Transverse colon (tissue), 4 donors: ENCODE data around the gene TMEM150C.

Source experiments
- POLR2A ChIP-seq: fragments of 450-650 bp; IDR thresholded peaks from one replicate; pipeline ENCODE4 v1.6.1; 2016; ENCODE audit warnings: antibody characterized with exemption, mild to moderate bottlenecking, moderate library complexity
- POLR2AphosphoS5 ChIP-seq, 3 donors: sonication (generic); formaldehyde crosslinking; IDR thresholded peaks; one replicate each; pipeline ENCODE4 v1.6.1; 2016; ENCODE audit warnings: antibody characterized with exemption in 3 of 3
- TF ChIP-seq, protein P1 (sequence below), 5 experiments: fragments of 200-600 bp in 3 of 5; fragments of 450-650 bp in 2 of 5; sonication (generic) in 3 of 5; IDR thresholded peaks; 1 replicate in 2 of 5; 2 replicates in 3 of 5; pipeline ENCODE4 v1.5.1; 2016 to 2017; ENCODE audit warnings: antibody characterized with exemption in 5 of 5, inconsistent platforms in 3 of 5, mild to moderate bottlenecking in 2 of 5, moderate library complexity in 1 of 5

DNA sequence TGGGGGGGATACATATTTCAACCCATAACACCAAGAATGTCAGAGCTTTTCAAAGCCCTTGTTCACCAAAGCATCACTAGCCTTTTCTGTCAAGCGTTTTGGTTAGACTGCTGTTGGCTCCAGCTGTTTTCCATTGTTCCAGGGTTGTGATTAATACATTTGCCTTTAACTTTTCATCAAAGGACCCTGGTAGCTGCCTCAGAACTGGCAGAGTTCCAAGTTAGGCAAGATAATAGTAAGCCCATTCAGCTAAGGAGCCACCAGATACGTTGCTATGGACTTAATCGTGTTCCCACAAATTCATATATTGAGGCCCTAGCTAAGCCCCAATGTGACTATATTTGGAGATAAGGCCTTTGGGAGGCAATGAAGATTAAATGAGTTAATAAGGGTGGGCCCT is 94.3 kb downstream of the TMEM150C start:
- TF ChIP-seq, protein P1, sequence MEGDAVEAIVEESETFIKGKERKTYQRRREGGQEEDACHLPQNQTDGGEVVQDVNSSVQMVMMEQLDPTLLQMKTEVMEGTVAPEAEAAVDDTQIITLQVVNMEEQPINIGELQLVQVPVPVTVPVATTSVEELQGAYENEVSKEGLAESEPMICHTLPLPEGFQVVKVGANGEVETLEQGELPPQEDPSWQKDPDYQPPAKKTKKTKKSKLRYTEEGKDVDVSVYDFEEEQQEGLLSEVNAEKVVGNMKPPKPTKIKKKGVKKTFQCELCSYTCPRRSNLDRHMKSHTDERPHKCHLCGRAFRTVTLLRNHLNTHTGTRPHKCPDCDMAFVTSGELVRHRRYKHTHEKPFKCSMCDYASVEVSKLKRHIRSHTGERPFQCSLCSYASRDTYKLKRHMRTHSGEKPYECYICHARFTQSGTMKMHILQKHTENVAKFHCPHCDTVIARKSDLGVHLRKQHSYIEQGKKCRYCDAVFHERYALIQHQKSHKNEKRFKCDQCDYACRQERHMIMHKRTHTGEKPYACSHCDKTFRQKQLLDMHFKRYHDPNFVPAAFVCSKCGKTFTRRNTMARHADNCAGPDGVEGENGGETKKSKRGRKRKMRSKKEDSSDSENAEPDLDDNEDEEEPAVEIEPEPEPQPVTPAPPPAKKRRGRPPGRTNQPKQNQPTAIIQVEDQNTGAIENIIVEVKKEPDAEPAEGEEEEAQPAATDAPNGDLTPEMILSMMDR (IDR thresholded peaks at IDR 0.05): no peak
- no peak for TF ChIP-seq POLR2AphosphoS5 (IDR thresholded peaks at IDR 0.05)
- no peak for TF ChIP-seq POLR2A
